ENCODE data around the gene CASS4.
"Not testable (repeated sequence)": the region's sequence is repeated elsewhere in the genome, so short reads cannot be mapped to it uniquely, and the experiment has no call there.

Gene CASS4

GRCh38 chr20:56392132-56392880 is 19.8 kb upstream of the CASS4 start, which contains the start of the genes AURKA and CSTF1:
Gene AURKA (minus strand): TSS chr20:56392215. CDS start chr20:56388197, 4,018 bp downstream.
Gene CSTF1 (plus strand): TSS chr20:56392645. CDS start chr20:56395553, 2,908 bp downstream.
- DNase-seq (ENCODE audit: low read depth in 2 of 2): peak; percentile 99

GRCh38 chr20:56392881-56393482 is 19.1 kb upstream of the CASS4 start:
- DNase-seq (ENCODE audit: low read depth in 2 of 2): no peak

- no peak for DNase-seq (ENCODE audit: low read depth in 2 of 2)
Observed at GRCh38 chr20:56393653-56394052, 18.4 kb upstream of the CASS4 start.

GRCh38 chr20:56395166-56395565 is 16.9 kb upstream of the CASS4 start:
- DNase-seq (ENCODE audit: low read depth in 2 of 2): no peak

GRCh38 chr20:56400001-56400640 is 11.9 kb upstream of the CASS4 start:
- peak in 1 of 2 experiments; percentile 44 for DNase-seq (ENCODE audit: low read depth in 2 of 2)

GRCh38 chr20:56403465-56403864 is 8.6 kb upstream of the CASS4 start:
- no peak for DNase-seq (ENCODE audit: low read depth in 2 of 2)

GRCh38 chr20:56405356-56405755 is 6.7 kb upstream of the CASS4 start:
- DNase-seq (ENCODE audit: low read depth in 2 of 2): not testable (repeated sequence)

GRCh38 chr20:56406910-56407309 is 5.2 kb upstream of the CASS4 start:
- DNase-seq (ENCODE audit: low read depth in 2 of 2): no peak

- no peak for DNase-seq (ENCODE audit: low read depth in 2 of 2)
Observed at GRCh38 chr20:56409521-56409920, 2.5 kb upstream of the CASS4 start.

GRCh38 chr20:56409956-56410355 is 2.1 kb upstream of the CASS4 start:
- no peak for DNase-seq (ENCODE audit: low read depth in 2 of 2)

GRCh38 chr20:56411287-56411686 is 773 bp upstream of the CASS4 start:
- DNase-seq (ENCODE audit: low read depth in 2 of 2): not testable (repeated sequence)

GRCh38 chr20:56412473-56412790 is 372 bp downstream of the CASS4 start:
- DNase-seq (ENCODE audit: low read depth in 2 of 2): no peak

- DNase-seq (ENCODE audit: low read depth in 2 of 2): no peak
Observed at GRCh38 chr20:56412949-56413348, 889 bp downstream of the CASS4 start.

GRCh38 chr20:56414842-56415765 is 3.0 kb downstream of the CASS4 start:
- DNase-seq (ENCODE audit: low read depth in 2 of 2): peak in 1 of 2 experiments; percentile 42

GRCh38 chr20:56417402-56417801 is 5.3 kb downstream of the CASS4 start:
- no peak for DNase-seq (ENCODE audit: low read depth in 2 of 2)

- no peak for DNase-seq (ENCODE audit: low read depth in 2 of 2)
Observed at GRCh38 chr20:56417911-56418310, 5.9 kb downstream of the CASS4 start.

GRCh38 chr20:56418385-56418861 is 6.4 kb downstream of the CASS4 start:
- no peak for DNase-seq (ENCODE audit: low read depth in 2 of 2)

- DNase-seq (ENCODE audit: low read depth in 2 of 2): no peak
Observed at GRCh38 chr20:56420028-56420427, 8.0 kb downstream of the CASS4 start.

GRCh38 chr20:56420940-56421688 is 9.1 kb downstream of the CASS4 start:
- DNase-seq (ENCODE audit: low read depth in 2 of 2): no peak

GRCh38 chr20:56422076-56422823 is 10.2 kb downstream of the CASS4 start:
- no peak for DNase-seq (ENCODE audit: low read depth in 2 of 2)

All from stimulated activated CD4-positive, alpha-beta T cell treated with anti-CD3 and anti-CD28 coated beads, Interleukin-12 subunit alpha, Interleukin-12 subunit beta, amount 100 ng/mL, for 24 hours (primary cell).